GM18858 (cell line): ENCODE results near the gene ITGAV.

Source experiments
- ATAC-seq: cut with Tn5 transposase; IDR thresholded peaks from one replicate; pipeline ENCODE4 v1.9.1; 2021; ENCODE audit not compliant: unreplicated experiment

ITGAV gene

DNA sequence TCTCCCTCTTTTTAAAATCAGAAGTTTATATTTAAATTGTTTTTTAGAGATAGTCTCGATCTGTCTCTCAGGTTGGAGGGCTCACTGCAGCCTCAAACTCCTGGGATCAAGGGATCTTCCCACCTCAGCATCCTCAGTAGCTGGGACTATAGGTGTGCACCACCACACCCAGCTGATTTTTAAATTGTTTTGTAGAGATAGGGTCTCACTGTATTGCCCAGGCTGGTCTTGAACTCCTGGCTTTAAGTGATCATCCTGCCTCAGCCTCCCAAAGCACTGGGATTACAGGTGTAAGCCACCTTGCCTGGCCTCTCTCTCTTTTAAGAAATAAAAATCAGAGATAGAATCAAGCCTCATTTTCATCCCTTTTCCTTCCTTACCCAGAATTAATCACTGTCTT, 126.1 kb downstream of the ITGAV start:
- ATAC-seq: no peak

DNA sequence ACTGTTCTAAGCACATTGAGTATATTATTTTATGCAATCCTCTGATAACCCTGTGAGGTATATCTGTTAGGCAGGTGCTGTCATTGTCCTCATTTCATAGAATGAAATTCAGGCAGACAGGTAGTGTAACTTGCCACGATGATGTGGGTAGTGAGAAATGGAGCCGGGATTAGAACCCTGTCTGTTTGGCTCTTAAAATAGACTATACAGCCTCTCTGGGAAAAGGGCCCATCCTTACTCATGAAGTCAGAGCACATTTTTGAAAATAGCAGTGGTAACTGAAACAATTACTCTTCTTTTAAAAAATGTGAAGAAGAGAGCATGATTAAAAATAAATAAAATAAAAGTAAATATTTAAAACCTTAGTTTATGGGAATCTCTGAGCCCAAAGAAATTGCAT, 127.0 kb downstream of the ITGAV start:
- no peak for ATAC-seq

DNA sequence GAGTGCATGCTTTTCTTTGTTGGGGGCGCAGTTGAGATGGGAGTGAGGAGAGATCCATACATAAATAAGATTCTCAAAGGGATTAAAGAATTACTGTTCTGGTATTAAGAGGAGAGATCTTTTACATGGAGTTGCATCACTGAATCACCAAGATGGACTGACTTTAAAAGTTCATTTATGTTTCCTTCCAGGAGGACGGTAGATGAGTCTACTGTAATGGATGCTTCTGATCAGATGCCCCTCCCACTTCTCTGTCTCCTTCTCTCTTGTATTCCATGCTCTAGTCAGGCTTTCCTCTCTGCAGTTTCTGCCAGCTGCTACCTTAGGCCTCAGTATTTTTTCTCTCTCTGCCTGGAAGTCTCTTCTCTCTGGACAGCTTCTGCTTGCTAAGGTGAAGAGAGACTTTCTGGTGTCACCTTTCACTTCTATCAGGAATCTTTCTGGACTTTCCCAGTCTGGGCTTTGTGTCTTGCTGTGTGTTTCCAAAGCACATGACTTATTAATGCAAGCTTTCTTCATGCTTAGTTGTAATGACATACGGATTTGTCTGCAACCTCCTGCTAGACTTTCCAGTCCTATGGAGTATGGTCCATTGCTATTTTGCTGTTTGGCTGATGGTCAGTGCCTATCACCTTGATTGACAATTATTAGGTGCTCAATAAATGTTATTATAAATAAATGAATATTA, 127.6 kb downstream of the ITGAV start:
- ATAC-seq: no peak

DNA sequence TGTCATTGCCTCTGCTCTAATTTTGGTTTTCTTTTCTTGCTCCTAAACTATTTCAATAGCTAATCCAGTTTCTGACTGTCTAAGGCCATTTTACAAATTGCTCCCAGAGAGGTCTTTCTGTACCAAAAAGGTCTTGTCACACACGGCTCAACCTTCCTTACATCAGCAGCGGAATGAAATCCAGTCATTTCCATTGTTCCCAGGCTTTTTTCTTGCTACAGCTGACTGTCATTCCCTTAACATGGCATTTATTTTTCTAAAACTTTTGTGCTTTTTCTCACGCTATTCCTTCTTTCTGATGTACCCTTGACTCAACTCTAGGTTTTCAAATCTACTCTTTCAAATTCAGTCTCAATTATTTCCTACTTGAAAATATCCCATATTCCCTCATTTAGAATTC, 128.3 kb downstream of the ITGAV start:
- no peak for ATAC-seq

DNA sequence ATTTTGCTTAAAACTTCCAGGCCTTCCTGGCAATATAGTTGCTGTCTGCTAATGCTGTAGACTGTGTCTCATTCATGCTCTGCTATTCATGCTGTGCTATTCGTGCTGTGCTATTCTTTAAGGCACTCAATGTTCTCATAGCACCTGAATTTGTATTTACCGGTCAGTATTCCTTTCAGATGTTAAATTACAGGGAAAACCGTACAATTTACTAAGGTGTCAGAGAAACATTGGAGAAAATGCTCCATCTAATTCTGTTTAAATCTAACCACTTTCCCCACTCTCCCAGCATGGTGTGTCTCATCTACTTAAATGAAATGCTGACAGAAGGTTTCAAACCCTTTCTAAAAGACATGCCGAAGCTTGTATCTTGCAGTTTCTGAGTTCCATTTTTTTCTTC, 129.0 kb downstream of the ITGAV start:
- ATAC-seq: no peak

DNA sequence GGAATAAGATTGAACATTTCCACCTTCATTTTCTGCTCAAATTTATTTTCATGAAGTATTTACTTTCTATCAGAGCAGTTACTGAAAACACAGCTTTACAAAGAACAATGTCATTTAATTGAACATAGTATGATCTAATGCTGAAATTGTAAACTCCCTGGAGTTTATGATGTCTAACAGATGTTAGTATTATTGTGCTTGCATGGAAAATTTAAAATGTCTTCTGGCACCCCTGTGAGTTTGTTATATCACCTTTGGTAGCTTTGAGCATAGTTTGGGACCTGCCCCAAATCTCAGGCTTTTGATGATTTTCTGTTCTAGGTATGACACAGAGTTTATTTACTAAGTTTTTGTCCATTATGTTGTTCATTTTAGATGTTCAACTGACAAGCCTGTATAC, 132.1 kb downstream of the ITGAV start:
- ATAC-seq: no peak

DNA sequence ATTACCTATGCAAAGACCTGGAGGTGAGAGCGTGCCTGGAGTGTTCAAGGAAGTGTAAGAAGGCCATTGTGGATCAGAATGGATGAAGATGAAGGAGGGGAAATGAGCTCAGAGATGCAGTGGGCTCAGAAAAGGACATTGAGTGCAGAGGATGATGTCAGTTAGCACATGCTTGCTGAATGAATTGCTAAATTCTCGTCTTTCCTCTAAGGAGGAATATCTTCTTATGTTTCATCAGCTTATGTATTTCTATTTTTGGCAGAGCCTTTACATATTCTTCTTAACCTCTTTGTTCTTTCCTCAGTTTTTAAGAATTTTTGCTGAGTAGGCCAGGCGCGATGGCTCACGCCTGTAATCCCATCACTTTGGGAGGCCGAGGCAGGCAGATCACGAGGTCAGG, 134.9 kb downstream of the ITGAV start:
- no peak for ATAC-seq

DNA sequence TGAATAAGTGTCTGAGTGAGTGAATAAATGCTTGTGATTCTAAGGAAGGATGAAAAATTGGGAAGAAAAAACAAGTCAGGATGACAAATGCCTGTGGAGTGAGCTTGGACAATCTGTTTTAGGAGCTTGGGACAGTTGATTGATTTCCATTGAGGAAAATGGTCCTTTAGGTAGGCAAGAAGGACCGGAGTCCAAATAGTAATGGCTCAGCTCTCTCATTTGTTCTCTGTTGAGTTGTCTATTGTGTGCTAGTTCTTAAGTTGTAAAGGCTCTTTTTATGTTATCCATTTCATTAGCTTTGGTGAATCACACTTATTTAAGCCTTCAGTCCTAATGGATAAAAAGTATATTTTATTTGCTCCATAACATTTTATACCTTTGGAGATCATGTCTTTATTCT, 135.9 kb downstream of the ITGAV start:
- no peak for ATAC-seq

DNA sequence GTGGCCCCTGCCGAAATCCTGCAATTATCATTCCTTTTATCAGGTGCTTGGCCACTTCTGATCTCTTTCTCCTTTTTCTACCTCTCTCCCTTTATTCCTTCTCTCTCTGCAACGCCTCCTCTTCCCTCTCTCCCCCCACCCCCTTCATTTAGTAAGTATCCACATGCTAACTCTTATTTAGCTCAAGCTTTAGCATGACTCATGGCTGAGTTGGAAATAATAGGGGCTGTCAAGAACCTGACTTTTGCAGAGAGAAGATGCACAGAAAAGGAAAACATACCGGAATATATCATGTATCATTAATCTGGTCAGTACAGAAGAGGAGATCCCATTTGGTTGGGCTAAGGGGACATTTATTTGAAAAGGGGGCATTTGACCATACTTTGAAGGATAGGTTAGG, 137.1 kb downstream of the ITGAV start:
- no peak for ATAC-seq

DNA sequence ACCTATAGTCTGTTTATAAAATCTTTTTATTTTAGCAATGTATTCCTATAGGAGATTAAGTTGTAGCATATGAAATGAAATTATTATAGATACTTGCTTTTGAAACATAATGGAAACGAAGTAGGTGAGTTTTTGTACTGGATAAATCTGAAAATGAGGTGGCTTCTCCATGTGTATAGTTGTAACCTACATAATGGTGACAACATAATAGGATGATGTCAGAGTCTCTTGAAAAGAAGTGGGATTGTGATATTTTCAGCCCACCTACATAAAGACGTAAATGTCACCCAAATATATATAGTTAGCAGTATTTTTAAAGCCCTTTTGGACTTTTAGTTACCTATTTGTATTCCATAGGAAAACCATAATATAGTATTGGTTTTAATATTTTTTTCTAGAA, 138.8 kb downstream of the ITGAV start:
- no peak for ATAC-seq
